GM12874 (cell line): ENCODE results near the gene PDGFD.

Experiments used
- TF ChIP-seq, protein P1 (sequence below): IDR thresholded peaks from 2 replicates; pipeline ENCODE4 v1.5.1; 2011; ENCODE audit warnings: low read depth, mild to moderate bottlenecking, control low read depth, low read length, moderate library complexity; ENCODE audit not compliant: insufficient read depth

The PDGFD gene

DNA sequence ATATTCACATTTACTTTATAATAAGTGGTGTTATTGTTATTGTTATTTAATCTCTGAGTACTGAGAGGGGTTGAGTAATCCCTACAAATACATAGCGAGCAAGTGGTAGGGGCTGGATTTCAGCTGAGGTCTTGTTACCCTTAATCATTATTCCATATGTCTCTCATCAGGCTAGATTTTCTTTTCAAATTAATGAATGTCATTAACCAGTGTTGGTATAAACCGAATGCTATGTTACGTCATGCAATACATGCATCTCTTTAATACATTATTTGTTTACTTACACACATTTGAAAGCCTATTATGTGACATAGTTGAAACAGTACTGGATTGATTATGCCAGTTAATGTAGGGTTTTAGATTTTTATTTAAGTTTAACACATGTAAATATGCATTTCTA is 18.9 kb downstream of the PDGFD start:
- TF ChIP-seq, protein P1, sequence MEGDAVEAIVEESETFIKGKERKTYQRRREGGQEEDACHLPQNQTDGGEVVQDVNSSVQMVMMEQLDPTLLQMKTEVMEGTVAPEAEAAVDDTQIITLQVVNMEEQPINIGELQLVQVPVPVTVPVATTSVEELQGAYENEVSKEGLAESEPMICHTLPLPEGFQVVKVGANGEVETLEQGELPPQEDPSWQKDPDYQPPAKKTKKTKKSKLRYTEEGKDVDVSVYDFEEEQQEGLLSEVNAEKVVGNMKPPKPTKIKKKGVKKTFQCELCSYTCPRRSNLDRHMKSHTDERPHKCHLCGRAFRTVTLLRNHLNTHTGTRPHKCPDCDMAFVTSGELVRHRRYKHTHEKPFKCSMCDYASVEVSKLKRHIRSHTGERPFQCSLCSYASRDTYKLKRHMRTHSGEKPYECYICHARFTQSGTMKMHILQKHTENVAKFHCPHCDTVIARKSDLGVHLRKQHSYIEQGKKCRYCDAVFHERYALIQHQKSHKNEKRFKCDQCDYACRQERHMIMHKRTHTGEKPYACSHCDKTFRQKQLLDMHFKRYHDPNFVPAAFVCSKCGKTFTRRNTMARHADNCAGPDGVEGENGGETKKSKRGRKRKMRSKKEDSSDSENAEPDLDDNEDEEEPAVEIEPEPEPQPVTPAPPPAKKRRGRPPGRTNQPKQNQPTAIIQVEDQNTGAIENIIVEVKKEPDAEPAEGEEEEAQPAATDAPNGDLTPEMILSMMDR, result no peak

DNA sequence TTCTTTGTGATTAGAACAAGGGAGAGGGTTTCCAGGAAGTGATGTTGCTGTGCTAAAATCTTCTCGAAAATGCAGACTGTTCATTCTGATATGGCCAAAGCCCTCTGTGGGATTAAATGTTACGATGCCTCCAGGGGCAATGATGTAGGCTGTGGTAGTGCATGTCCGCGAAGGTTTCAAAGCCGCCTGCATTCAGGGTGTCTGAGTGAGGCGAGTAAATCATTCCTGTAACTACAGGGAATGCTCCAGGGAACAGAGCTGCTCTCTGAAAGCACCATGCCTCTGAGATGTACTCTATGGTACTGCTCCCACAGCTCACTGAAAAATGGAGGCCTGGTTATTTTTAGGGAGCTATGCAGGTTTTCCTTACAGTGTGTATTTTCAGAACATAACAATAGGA is 21.2 kb downstream of the PDGFD start:
- TF ChIP-seq, protein P1, result no peak

DNA sequence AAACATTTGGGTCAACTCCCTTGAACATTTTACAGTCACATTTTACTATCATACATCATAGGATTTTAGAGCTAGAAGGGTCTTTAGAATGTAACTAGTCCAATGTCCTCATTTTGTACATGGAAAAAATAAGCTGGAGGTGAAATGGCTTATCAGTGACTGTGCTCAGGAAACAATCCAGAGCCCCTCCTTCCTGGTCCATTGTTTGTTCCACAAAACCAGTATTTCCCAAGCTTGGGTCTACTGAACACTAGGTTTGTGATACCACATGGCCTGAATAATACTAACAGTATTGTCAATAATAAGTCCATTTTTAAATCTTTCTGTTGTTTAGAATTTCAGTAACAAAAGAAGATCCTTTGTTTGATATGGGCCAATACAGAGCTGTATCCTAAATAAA is 27.1 kb downstream of the PDGFD start:
- TF ChIP-seq, protein P1, result no peak

DNA sequence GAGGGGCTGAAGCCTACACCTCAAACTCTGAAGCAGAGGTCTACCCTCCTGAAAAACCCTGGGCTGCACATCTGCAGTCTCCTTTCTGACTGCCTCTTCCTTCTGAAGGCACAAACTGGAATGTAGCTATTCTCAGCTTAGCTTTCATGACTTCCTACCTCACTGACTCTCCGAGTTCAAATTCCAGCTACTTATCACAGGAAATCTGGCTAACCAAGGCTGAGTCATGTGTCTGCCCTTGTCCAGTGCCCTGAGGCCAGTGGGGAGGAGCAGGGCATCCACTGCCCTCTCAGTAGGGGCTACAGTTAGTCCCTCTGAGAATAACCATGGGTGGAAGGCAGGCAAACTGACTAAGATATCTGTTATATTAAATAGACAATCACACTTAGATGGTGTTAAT is 29.2 kb downstream of the PDGFD start:
- TF ChIP-seq, protein P1, result no peak

DNA sequence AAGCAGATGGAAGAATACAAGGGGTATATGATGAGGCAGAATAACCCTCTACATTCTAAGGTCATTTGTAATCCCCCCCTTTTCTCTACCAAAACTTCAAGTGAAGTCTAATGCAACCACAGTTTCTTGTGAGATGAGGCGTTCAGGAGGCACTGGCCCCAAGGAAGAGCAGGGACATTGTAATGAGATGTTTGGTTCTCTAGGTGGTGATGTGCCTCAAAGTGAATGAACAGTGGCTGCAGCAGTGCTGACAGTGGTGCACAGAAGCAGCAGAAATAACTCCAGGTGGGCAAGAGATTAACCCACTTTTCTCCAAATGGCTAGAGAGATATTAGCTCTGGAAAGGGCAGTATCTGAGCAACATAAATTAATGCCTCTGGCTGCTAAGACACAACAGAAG is 33.8 kb downstream of the PDGFD start:
- TF ChIP-seq, protein P1, result no peak

DNA sequence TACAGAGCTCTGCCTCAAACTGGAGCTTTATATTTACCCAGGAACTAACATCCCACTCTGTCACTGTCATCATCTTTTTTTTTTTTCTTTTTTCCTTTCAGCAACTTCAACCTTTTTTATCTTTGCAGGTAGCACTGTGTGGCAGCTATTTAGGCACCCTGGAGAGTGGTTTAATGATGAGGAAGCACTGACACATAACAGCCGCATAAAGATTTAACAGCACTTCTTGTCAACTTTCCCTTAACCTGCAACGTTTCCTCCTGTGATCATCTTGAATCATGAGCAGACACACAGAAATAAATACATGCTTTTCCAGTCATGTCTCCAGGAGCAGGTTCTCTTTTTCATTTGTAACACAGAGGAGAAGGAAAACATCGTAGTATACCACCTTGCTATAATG is 34.8 kb downstream of the PDGFD start:
- TF ChIP-seq, protein P1, result no peak

DNA sequence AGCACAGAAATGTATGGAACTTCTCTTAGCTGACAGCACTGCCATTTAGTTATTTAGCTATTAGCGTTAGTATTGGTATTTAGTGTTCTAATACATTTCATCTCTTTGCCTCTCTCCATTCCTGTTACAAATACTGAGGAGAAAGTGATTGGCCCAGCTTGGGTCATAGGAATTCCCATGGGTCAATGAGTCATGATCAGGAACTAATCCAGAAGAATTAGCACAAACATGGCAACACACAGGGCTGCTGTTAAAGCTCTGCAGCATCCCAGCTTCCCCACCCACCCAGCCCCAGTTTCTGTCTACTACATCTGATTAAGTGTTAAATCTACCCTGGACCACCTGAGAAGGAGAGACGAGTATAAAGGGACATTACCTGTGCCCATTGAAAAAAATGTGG is 36.1 kb downstream of the PDGFD start:
- TF ChIP-seq, protein P1, result no peak

DNA sequence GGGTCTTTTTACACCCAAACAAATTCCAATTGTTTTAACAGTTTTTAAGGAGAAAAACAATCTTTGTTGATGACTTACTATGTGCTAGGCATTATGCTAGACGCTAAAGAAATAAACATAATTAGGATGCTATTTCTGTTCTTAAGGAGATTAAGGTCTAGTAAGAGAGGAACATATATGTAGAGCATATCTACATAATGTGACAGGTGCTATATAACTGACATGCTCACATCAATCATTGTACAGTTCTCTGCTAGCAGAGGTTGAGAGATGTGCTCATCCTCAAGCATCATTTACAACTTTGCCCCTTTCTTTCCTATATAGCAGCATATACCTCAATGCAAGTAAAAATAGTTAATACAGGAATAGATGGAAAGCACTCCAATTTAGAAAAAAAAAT is 37.5 kb downstream of the PDGFD start:
- TF ChIP-seq, protein P1, result no peak
